A549 (cell line): ENCODE results near the gene IL1B. TPM values are rescaled to one million over a fixed set of nuclear protein-coding genes. Genes with fewer than 3 reads are reported as not detected.

Experiments
- ATAC-seq, 2 experiments: fragments of 200-7000 bp in 1 of 2; fragments of >200 bp in 1 of 2; cut with Nextera tagmentation in 1 of 2; cut with Tn5 transposase in 1 of 2; 3 replicates each; pipeline versions ENCODE4 v1.8.0 to v1.9.1; 2018 to 2020; ENCODE audit warnings: mild to moderate bottlenecking in 1 of 2, moderate library complexity in 1 of 2
- CTCF ChIA-PET: fragments of 300-600 bp; sonication (Branson Sonifier 250); formaldehyde crosslinking; extraction: SDS; loops from one replicate; lab custom pipeline; 2021; ENCODE audit warnings: antibody characterized with exemption, inconsistent platforms; lab: Yijun Ruan, JAX
- POLR2A ChIA-PET: fragments of 350-600 bp; formaldehyde crosslinking; extraction: SDS; loops from one replicate; lab custom pipeline; 2021; ENCODE audit warnings: antibody characterized with exemption, inconsistent platforms; lab: Yijun Ruan, JAX
- DNase-seq, 2 experiments: peaks; one replicate each; pipeline versions ENCODE4 v3.0.0 to v3.0.0-alpha.2; 2011 to 2016; ENCODE audit warnings: low read depth in 1 of 2, low spot score in 1 of 2
- FAIRE-seq: peaks from 2 replicates; lab custom pipeline; 2011; peaks lifted over from hg19 to GRCh38; lab: Jason Lieb, UNC
- H3K27ac ChIP-seq, 2 experiments: fragments of >200 bp; sonication (Bioruptor Twin); formaldehyde crosslinking; 3 replicates each; pipeline ENCODE4 v1.5.1; 2016 to 2017
- H3K4me1 ChIP-seq: fragments of >200 bp; sonication (Bioruptor Twin); formaldehyde crosslinking; 3 replicates; pipeline ENCODE4 v1.6.1; 2016
- H3K4me2 ChIP-seq: fragments of >200 bp; sonication (Bioruptor Twin); formaldehyde crosslinking; 3 replicates; pipeline ENCODE4 v1.6.1; 2016
- H3K4me3 ChIP-seq: fragments of >200 bp; sonication (Bioruptor Twin); formaldehyde crosslinking; 3 replicates; pipeline ENCODE4 v1.5.1; 2016
- H3K9me3 ChIP-seq: fragments of >200 bp; sonication (Bioruptor Twin); formaldehyde crosslinking; 3 replicates; pipeline ENCODE4 v1.6.1; 2016
- ATOH8 ChIP-seq: fragments of 250-450 bp; sonication (Bioruptor Pico); IDR thresholded peaks from 2 replicates; pipeline ENCODE4 v1.5.0; 2020; ENCODE audit warnings: low read depth, mild to moderate bottlenecking, moderate library complexity
- CBX2 ChIP-seq: fragments of 200-600 bp; sonication (generic); IDR thresholded peaks from 2 replicates; pipeline ENCODE4 v1.6.1; 2016; ENCODE audit warnings: low read depth, mild to moderate bottlenecking, borderline replicate concordance
- CEBPB ChIP-seq, 2 experiments: fragments of >200 bp in 1 of 2; sonication (Bioruptor Twin) in 1 of 2; formaldehyde crosslinking in 1 of 2; IDR thresholded peaks; 2 replicates each; pipeline ENCODE4 v1.6.1; 2012 to 2016
- CHD2 ChIP-seq: fragments of 150-350 bp; IDR thresholded peaks from 2 replicates; pipeline ENCODE4 v1.6.1; 2014; ENCODE audit warnings: low read length; ENCODE audit not compliant: partially characterized antibody
- CHD4 ChIP-seq: fragments of 200-600 bp; sonication (generic); IDR thresholded peaks from 2 replicates; pipeline ENCODE4 v1.6.1; 2016; ENCODE audit warnings: antibody characterized with exemption, mild to moderate bottlenecking, borderline replicate concordance
- CTCF ChIP-seq: fragments of >200 bp; sonication (Bioruptor Twin); formaldehyde crosslinking; IDR thresholded peaks from 3 replicates; pipeline ENCODE4 v1.5.1; 2016
- E2F6 ChIP-seq: IDR thresholded peaks from 2 replicates; pipeline ENCODE4 v1.6.1; 2012; ENCODE audit warnings: low read depth, borderline replicate concordance
- FOSL2 ChIP-seq, 2 experiments: fragments of 450-650 bp in 1 of 2; fragments of >200 bp in 1 of 2; sonication (Bioruptor Twin) in 1 of 2; formaldehyde crosslinking; IDR thresholded peaks; 2 replicates each; pipeline versions ENCODE4 v1.5.0 to v1.6.1; 2016 to 2020; ENCODE audit warnings: mild to moderate bottlenecking in 1 of 2, moderate library complexity in 1 of 2
- FOXS1 ChIP-seq: fragments of 250-450 bp; sonication (Bioruptor Pico); IDR thresholded peaks from 2 replicates; pipeline ENCODE4 v1.5.0; 2020; ENCODE audit warnings: mild to moderate bottlenecking, moderate library complexity
- HDAC2 ChIP-seq: fragments of 200-600 bp; sonication (generic); IDR thresholded peaks from 2 replicates; pipeline ENCODE4 v1.6.1; 2016
- HOXA7 ChIP-seq: fragments of 250-450 bp; sonication (Bioruptor Pico); IDR thresholded peaks from 2 replicates; pipeline ENCODE4 v1.5.0; 2020; ENCODE audit warnings: mild to moderate bottlenecking, moderate library complexity
- KDM1A ChIP-seq: fragments of 200-600 bp; sonication (generic); IDR thresholded peaks from 2 replicates; pipeline ENCODE4 v1.6.1; 2016; ENCODE audit warnings: low read depth, mild to moderate bottlenecking
- KDM5A ChIP-seq: fragments of 200-600 bp; sonication (generic); IDR thresholded peaks from 2 replicates; pipeline ENCODE4 v1.6.1; 2016; ENCODE audit warnings: antibody characterized with exemption, mild to moderate bottlenecking
- MAZ ChIP-seq: fragments of 150-350 bp; IDR thresholded peaks from 2 replicates; pipeline ENCODE4 v1.6.1; 2014; ENCODE audit warnings: antibody characterized with exemption, low read depth, low read length, borderline replicate concordance
- MYC ChIP-seq: IDR thresholded peaks from 2 replicates; pipeline ENCODE4 v1.6.1; 2012; ENCODE audit warnings: mild to moderate bottlenecking, inconsistent platforms, low read length, improper control_type of control experiment, borderline replicate concordance
- POLR2A ChIP-seq: IDR thresholded peaks from 2 replicates; pipeline ENCODE4 v1.6.1; 2012; ENCODE audit warnings: mild to moderate bottlenecking, low read length
- RARB ChIP-seq: fragments of 250-450 bp; sonication (Bioruptor Pico); IDR thresholded peaks from 2 replicates; pipeline ENCODE4 v1.8.0; 2021; ENCODE audit warnings: mild to moderate bottlenecking, moderate library complexity
- REST ChIP-seq: fragments of 200-600 bp; sonication (generic); IDR thresholded peaks from 2 replicates; pipeline ENCODE4 v1.6.1; 2016; ENCODE audit warnings: antibody characterized with exemption, mild to moderate bottlenecking, moderate library complexity
- TFCP2L1 ChIP-seq: fragments of 250-450 bp; sonication (Bioruptor Pico); IDR thresholded peaks from 2 replicates; pipeline ENCODE4 v1.5.0; 2021; ENCODE audit warnings: mild to moderate bottlenecking
- ZC3H11A ChIP-seq: fragments of 450-650 bp; IDR thresholded peaks from 2 replicates; pipeline ENCODE4 v1.6.1; 2014; ENCODE audit warnings: antibody characterized with exemption, mild to moderate bottlenecking
- ZFP36 ChIP-seq: fragments of 450-650 bp; IDR thresholded peaks from 2 replicates; pipeline ENCODE4 v1.6.1; 2014; ENCODE audit warnings: borderline replicate concordance; ENCODE audit not compliant: partially characterized antibody
- ZSCAN20 ChIP-seq: fragments of 250-450 bp; sonication (Bioruptor Pico); IDR thresholded peaks from 2 replicates; pipeline ENCODE4 v1.8.0; 2022; ENCODE audit warnings: mild to moderate bottlenecking, moderate library complexity
- WGBS: methylation state at CpG from one replicate; pipeline ENCODE4 v1.1.6; 2017; ENCODE audit errors: missing lambda C conversion rate; 5-methylcytosine and 5-hydroxymethylcytosine counted together
- polyA plus RNA-seq, 4 experiments: library from polyadenylated mRNA; depleted of rRNA in 3 of 4; stranded (reverse); fragments of >200 nt; fragmentation: RNase III in 1 of 4; extraction: RNeasy Plus Mini Kit Qiagen cat#74134 plus additional on column Dnase treatment in 1 of 4; gene quantifications; 2 replicates in 3 of 4; 3 replicates in 1 of 4; pipeline ENCODE4 v1.2.3, GENCODE V29; 2011 to 2017

IL1B gene
- polyA plus RNA-seq, 2 of the 4 experiments (the other 2 are of a cell fraction), result 0.54 to 0.70 TPM

- TF ChIP-seq CHD4, result no peak
These were observed 40.1 kb downstream of the IL1B start (continued) for GRCh38 chr2:112796486-112796885.

- FAIRE-seq, result no peak
- Histone ChIP-seq H3K4me2 (no peak overlapping the region), H3K27ac (peak overlapping the region; percentile 34 to 38; a peak in 2 of 6 replicates), H3K4me3 (no peak overlapping the region), H3K9me3 (peaks cover 10% of the 10 kb centered on the region; the same call in 1 of the 3 replicates), H3K4me1 (peaks cover 21% of the 10 kb centered on the region)
- ATAC-seq, result no peak
- no peak for DNase-seq
- POLR2A ChIA-PET, result no interaction called here
- TF ChIP-seq REST (no peak), FOXS1 (CRISPR knock-in tag) (no peak), HDAC2 (no peak), CEBPB (IDR thresholded peaks at IDR 0.05) (no peak), ZC3H11A (no peak), ZSCAN20 (CRISPR knock-in tag) (no peak)
- 89% methylated on average over 1 of the region's 1 CpG for WGBS
- CTCF ChIA-PET, result interaction anchor here (1.0 kb wide), 1 partner anchor 11 kb away, joined by 3 read pairs; no protein-coding TSS in a partner anchor
These were observed 40.8 kb downstream of the IL1B start for GRCh38 chr2:112795774-112796173.

GRCh38 chr2:112794841-112795240 is 41.7 kb downstream of the IL1B start:
- CTCF ChIA-PET, result interaction anchor here (0.7 to 0.9 kb wide), 2 partner anchors 14 to 147 kb away, joined by 3 read pairs; no protein-coding TSS in a partner anchor
- DNase-seq, result no peak
- no peak overlapping the region for H3K4me3 ChIP-seq

GRCh38 chr2:112794131-112794733 is 42.3 kb downstream of the IL1B start:
- H3K9me3 ChIP-seq, result peaks cover 10% of the 10 kb centered on the region; the same call in 1 of the 3 replicates
- ATAC-seq (peak; percentile 74 to 83), FAIRE-seq (no peak), DNase-seq (peak; percentile 31 to 87)
- POLR2A ChIA-PET, result no interaction called here
- CTCF ChIA-PET, result interaction anchor here (0.7 to 0.9 kb wide), 2 partner anchors 15 to 147 kb away, joined by 3 read pairs; no protein-coding TSS in a partner anchor
- no peak overlapping the region for H3K4me3 ChIP-seq
- peak overlapping the region; percentile 63 to 76 for H3K27ac ChIP-seq
- peak overlapping the region; percentile 28; the same call in 2 of the 3 replicates for H3K4me2 ChIP-seq
- peaks cover 28% of the 10 kb centered on the region for H3K4me1 ChIP-seq
- 35% methylated on average over 5 of the region's 5 CpGs for WGBS
- TF ChIP-seq TFCP2L1, result no peak
- no peak for TF ChIP-seq MYC
- no peak for TF ChIP-seq MAZ
- no peak for TF ChIP-seq ZFP36
- TF ChIP-seq ATOH8, result no peak
- no peak for TF ChIP-seq HOXA7 (CRISPR knock-in tag)
- TF ChIP-seq FOSL2 (IDR thresholded peaks at IDR 0.05), result no peak
- no peak for TF ChIP-seq FOSL2 (CRISPR knock-in tag; IDR thresholded peaks at IDR 0.05)
- no peak for TF ChIP-seq E2F6
- no peak for TF ChIP-seq RARB (CRISPR knock-in tag)
- peak; percentile 39 to 72; a peak in 3 of 4 replicates for TF ChIP-seq CEBPB (IDR thresholded peaks at IDR 0.05)
- TF ChIP-seq CBX2, result no peak

More at GRCh38 chr2:112794841-112795240, 41.7 kb downstream of the IL1B start:
- POLR2A ChIA-PET, result no interaction called here
- H3K27ac ChIP-seq, result peak overlapping the region; percentile 63 to 76; a peak in 5 of 6 replicates
- no peak overlapping the region for H3K4me2 ChIP-seq
- TF ChIP-seq CHD2, result no peak
- TF ChIP-seq ZC3H11A, result no peak
- TF ChIP-seq CHD4, result no peak
- TF ChIP-seq CTCF, result no peak
- no peak for TF ChIP-seq KDM5A
- TF ChIP-seq POLR2A, result no peak
- no peak for TF ChIP-seq KDM1A
- ATAC-seq, result no peak
- peaks cover 10% of the 10 kb centered on the region; the same call in 1 of the 3 replicates for H3K9me3 ChIP-seq
- peaks cover 28% of the 10 kb centered on the region for H3K4me1 ChIP-seq
- WGBS, result 93% methylated on average over 3 of the region's 3 CpGs
- no peak for FAIRE-seq
